ENCODE data around the gene LAMA2.

LAMA2 gene

GRCh38 chr6:128918886-128919285, 35.9 kb downstream of the LAMA2 start:
- DNase-seq (ENCODE audit: low read depth) = no peak

GRCh38 chr6:128919412-128920180, 36.7 kb downstream of the LAMA2 start:
- no peak for DNase-seq (ENCODE audit: low read depth)

GRCh38 chr6:128925765-128926164, 42.8 kb downstream of the LAMA2 start:
- DNase-seq (ENCODE audit: low read depth) = no peak

GRCh38 chr6:128929869-128930268, 46.9 kb downstream of the LAMA2 start:
- DNase-seq (ENCODE audit: low read depth) = no peak

- DNase-seq (ENCODE audit: low read depth) = no peak
Measured at GRCh38 chr6:128930321-128930720, 47.4 kb downstream of the LAMA2 start.

- DNase-seq (ENCODE audit: low read depth) = no peak
Measured at GRCh38 chr6:128932061-128932460, 49.1 kb downstream of the LAMA2 start.

- no peak for DNase-seq (ENCODE audit: low read depth)
Measured at GRCh38 chr6:128950864-128951263, 67.9 kb downstream of the LAMA2 start.

- DNase-seq (ENCODE audit: low read depth) = no peak
Measured at GRCh38 chr6:128952902-128953301, 70.0 kb downstream of the LAMA2 start.

GRCh38 chr6:128954308-128955043, 71.5 kb downstream of the LAMA2 start:
- no peak for DNase-seq (ENCODE audit: low read depth)

- no peak for DNase-seq (ENCODE audit: low read depth)
Measured at GRCh38 chr6:128963561-128963960, 80.6 kb downstream of the LAMA2 start.

- DNase-seq (ENCODE audit: low read depth) = no peak
Measured at GRCh38 chr6:128964233-128964755, 81.4 kb downstream of the LAMA2 start.

GRCh38 chr6:128964771-128965170, 81.8 kb downstream of the LAMA2 start:
- DNase-seq (ENCODE audit: low read depth) = no peak

- no peak for DNase-seq (ENCODE audit: low read depth)
Measured at GRCh38 chr6:128966934-128967333, 84.0 kb downstream of the LAMA2 start.

GRCh38 chr6:128979071-128979470, 96.1 kb downstream of the LAMA2 start:
- no peak for DNase-seq (ENCODE audit: low read depth)

GRCh38 chr6:128981716-128982115, 98.8 kb downstream of the LAMA2 start:
- DNase-seq (ENCODE audit: low read depth) = no peak

GRCh38 chr6:128990360-128990759, 107.4 kb downstream of the LAMA2 start:
- no peak for DNase-seq (ENCODE audit: low read depth)

GRCh38 chr6:128990915-128991314, 108.0 kb downstream of the LAMA2 start:
- DNase-seq (ENCODE audit: low read depth) = no peak

GRCh38 chr6:128993166-128993565, 110.2 kb downstream of the LAMA2 start:
- DNase-seq (ENCODE audit: low read depth) = no peak

GRCh38 chr6:128997880-128998279, 114.9 kb downstream of the LAMA2 start:
- no peak for DNase-seq (ENCODE audit: low read depth)

GRCh38 chr6:129006724-129007514, 124.0 kb downstream of the LAMA2 start:
- no peak for DNase-seq (ENCODE audit: low read depth)

- DNase-seq (ENCODE audit: low read depth) = no peak
Measured at GRCh38 chr6:129007701-129008373, 124.9 kb downstream of the LAMA2 start.

- no peak for DNase-seq (ENCODE audit: low read depth)
Measured at GRCh38 chr6:129008591-129008990, 125.7 kb downstream of the LAMA2 start.
